ENCODE results near the gene AP3M1.

DNA sequence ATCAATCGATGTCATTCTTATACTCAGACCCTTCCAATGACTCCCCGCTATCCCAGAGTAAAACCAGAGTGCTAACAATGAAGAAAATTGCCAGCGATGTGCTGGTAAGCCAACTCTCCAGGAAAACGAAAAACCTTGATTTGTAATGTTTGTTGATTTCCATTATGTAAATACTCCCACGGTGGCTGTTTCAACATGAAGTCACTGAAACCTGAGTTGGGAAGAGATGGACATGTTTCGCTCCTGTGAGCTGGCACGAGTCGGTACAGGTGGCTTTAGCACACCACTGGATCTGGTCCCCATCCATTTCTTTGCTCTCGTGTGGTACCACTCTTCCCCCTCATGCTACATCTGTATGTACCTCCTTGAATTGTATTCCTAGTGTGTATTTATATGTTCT lies 52.9 kb downstream of the AP3M1 start:
- TF ChIP-seq, protein P1, sequence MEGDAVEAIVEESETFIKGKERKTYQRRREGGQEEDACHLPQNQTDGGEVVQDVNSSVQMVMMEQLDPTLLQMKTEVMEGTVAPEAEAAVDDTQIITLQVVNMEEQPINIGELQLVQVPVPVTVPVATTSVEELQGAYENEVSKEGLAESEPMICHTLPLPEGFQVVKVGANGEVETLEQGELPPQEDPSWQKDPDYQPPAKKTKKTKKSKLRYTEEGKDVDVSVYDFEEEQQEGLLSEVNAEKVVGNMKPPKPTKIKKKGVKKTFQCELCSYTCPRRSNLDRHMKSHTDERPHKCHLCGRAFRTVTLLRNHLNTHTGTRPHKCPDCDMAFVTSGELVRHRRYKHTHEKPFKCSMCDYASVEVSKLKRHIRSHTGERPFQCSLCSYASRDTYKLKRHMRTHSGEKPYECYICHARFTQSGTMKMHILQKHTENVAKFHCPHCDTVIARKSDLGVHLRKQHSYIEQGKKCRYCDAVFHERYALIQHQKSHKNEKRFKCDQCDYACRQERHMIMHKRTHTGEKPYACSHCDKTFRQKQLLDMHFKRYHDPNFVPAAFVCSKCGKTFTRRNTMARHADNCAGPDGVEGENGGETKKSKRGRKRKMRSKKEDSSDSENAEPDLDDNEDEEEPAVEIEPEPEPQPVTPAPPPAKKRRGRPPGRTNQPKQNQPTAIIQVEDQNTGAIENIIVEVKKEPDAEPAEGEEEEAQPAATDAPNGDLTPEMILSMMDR (conservative IDR thresholded peaks at IDR 0.05 in 1 of 2, IDR thresholded peaks at IDR 0.05 in 1 of 2; ENCODE audit: extremely low read depth in 1 of 2, insufficient read depth in 1 of 2, low read depth in 1 of 2, low read length in 2 of 2), result no peak
- TF ChIP-seq EZH2 (IDR thresholded peaks at IDR 0.05; ENCODE audit: borderline replicate concordance, low read length), result no peak

Measured in mammary epithelial cell (primary cell).